OCI-LY7 (cell line): ENCODE data around the gene GAS2L2. TPM values are rescaled to one million over a fixed set of nuclear protein-coding genes. Genes with fewer than 3 reads are reported as not detected.

ENCODE experiments used
- Bru-seq: library from RNA; stranded (reverse); fragments of 400-500 nt; gene quantifications from one replicate; lab custom pipeline; 2021; lab: Mats Ljungman, UMichigan
- BruChase-seq, 2 experiments: library from RNA; stranded (reverse); fragments of 400-500 nt; gene quantifications; one replicate each; lab custom pipeline; 2021; lab: Mats Ljungman, UMichigan
- BruUV-seq: library from RNA; stranded (reverse); fragments of 400-500 nt; replicated peaks from 2 replicates; lab custom pipeline; 2021; lab: Mats Ljungman, UMichigan
- CTCF ChIA-PET: fragments of 300-600 bp; sonication (Branson Sonifier 250); formaldehyde crosslinking; loops from one replicate; lab custom pipeline; 2022; ENCODE audit warnings: antibody characterized with exemption; ENCODE audit not compliant: unreplicated experiment; lab: Charles Lee
- POLR2A ChIA-PET: fragments of 300-600 bp; sonication (Branson Sonifier 250); formaldehyde crosslinking; loops from one replicate; lab custom pipeline; 2022; ENCODE audit warnings: antibody characterized with exemption; lab: Charles Lee
- DNase-seq: peaks from one replicate; pipeline ENCODE4 v3.0.0-alpha.2; 2015; ENCODE audit warnings: low spot score
- H2AFZ ChIP-seq: fragments of 200-600 bp; sonication (generic), shearing (Covaris generic); 2 replicates; pipeline ENCODE4 v1.6.1; 2014; ENCODE audit warnings: mild to moderate bottlenecking, antibody characterized with exemption, low read length, moderate library complexity
- H3K27ac ChIP-seq: fragments of 200-600 bp; sonication (generic); 2 replicates; pipeline ENCODE4 v1.5.1; 2014; ENCODE audit warnings: mixed run types, low read depth, mild to moderate bottlenecking, moderate library complexity, low read length, inconsistent platforms; ENCODE audit not compliant: poor library complexity, severe bottlenecking
- H3K36me3 ChIP-seq: fragments of 200-600 bp; sonication (generic); 2 replicates; pipeline ENCODE4 v1.6.1; 2014; ENCODE audit warnings: mild to moderate bottlenecking, antibody characterized with exemption, low read length, moderate library complexity, mixed read lengths; ENCODE audit not compliant: insufficient read depth
- H3K4me1 ChIP-seq: fragments of 200-600 bp; sonication (generic); 2 replicates; pipeline ENCODE4 v1.5.1; 2014; ENCODE audit warnings: mild to moderate bottlenecking, low read length; ENCODE audit not compliant: insufficient read depth, poor library complexity, severe bottlenecking
- H3K4me2 ChIP-seq: fragments of 200-600 bp; sonication (generic); 2 replicates; pipeline ENCODE4 v1.6.1; 2014; ENCODE audit warnings: mild to moderate bottlenecking, low read length
- H3K4me3 ChIP-seq: fragments of 200-600 bp; sonication (generic); 2 replicates; pipeline ENCODE4 v1.5.1; 2014; ENCODE audit warnings: mild to moderate bottlenecking, low read depth, low read length; ENCODE audit not compliant: poor library complexity, severe bottlenecking
- H3K79me2 ChIP-seq: fragments of 200-600 bp; sonication (generic); 2 replicates; pipeline ENCODE4 v1.6.1; 2016; ENCODE audit warnings: low read depth, mild to moderate bottlenecking, low read length, moderate library complexity, mixed read lengths; ENCODE audit not compliant: insufficient read depth
- H3K9me2 ChIP-seq: fragments of 200-600 bp; sonication (generic); 2 replicates; pipeline ENCODE4 v1.6.1; 2016; ENCODE audit warnings: mild to moderate bottlenecking, low read length, mixed read lengths; ENCODE audit not compliant: insufficient read depth
- H3K9me3 ChIP-seq: fragments of 200-600 bp; sonication (generic); 2 replicates; pipeline ENCODE4 v1.6.1; 2014; ENCODE audit warnings: mild to moderate bottlenecking, mixed run types, low read length, mixed read lengths
- H4K20me1 ChIP-seq: fragments of 200-600 bp; sonication (generic); 2 replicates; pipeline ENCODE4 v1.6.1; 2014; ENCODE audit warnings: mild to moderate bottlenecking, antibody characterized with exemption, low read length, moderate library complexity, mixed read lengths; ENCODE audit not compliant: insufficient read depth
- EZH2phosphoT487 ChIP-seq: fragments of 200-600 bp; sonication (generic); IDR thresholded peaks from 2 replicates; pipeline ENCODE4 v1.6.1; 2018; ENCODE audit warnings: low read depth, borderline replicate concordance, mild to moderate bottlenecking, mixed run types, antibody characterized with exemption, low read length, moderate library complexity, mixed read lengths
- intact Hi-C: fragments of 100-400 bp; cut with micrococcal nuclease; formaldehyde crosslinking; loops from one replicate; pipeline ENCODE4 v1.10.0; 2022; ENCODE audit not compliant: unreplicated experiment
- long read RNA-seq: library from polyadenylated mRNA; stranded (forward); transcript quantifications from one replicate; pipeline ENCODE4 v2.0.0, GENCODE V29; 2022
- total RNA-seq, 2 experiments: library from RNA; depleted of rRNA in 1 of 2; stranded (reverse); fragments of >200 nt in 1 of 2; shearing (Covaris generic) in 1 of 2; gene quantifications; 2 replicates each; pipeline ENCODE4 v1.2.3, GENCODE V29; 2014 to 2022
- TF ChIP-seq, protein P1 (sequence below): fragments of 200-600 bp; sonication (generic); conservative IDR thresholded peaks from 2 replicates; pipeline ENCODE4 v1.5.1; 2014; ENCODE audit warnings: mild to moderate bottlenecking, antibody characterized with exemption, low read length, moderate library complexity, mixed read lengths

GAS2L2 gene
- not detected in 2 replicates for total RNA-seq (2014; rRNA removed; shearing (Covaris generic))
- 0.21 TPM in 1 of 2 replicates, not detected in the other for total RNA-seq (2022)
- percentile 10 among the genes with signal in this experiment for Bru-seq, nascent RNA
- BruChase-seq, experiment 1, labeled RNA remaining after a 6-hour chase = percentile 13 among the genes with signal in this experiment
- BruChase-seq, experiment 2, labeled RNA remaining after a 2-hour chase = percentile 20 among the genes with signal in this experiment
- long read RNA-seq = 0 reads

DNA sequence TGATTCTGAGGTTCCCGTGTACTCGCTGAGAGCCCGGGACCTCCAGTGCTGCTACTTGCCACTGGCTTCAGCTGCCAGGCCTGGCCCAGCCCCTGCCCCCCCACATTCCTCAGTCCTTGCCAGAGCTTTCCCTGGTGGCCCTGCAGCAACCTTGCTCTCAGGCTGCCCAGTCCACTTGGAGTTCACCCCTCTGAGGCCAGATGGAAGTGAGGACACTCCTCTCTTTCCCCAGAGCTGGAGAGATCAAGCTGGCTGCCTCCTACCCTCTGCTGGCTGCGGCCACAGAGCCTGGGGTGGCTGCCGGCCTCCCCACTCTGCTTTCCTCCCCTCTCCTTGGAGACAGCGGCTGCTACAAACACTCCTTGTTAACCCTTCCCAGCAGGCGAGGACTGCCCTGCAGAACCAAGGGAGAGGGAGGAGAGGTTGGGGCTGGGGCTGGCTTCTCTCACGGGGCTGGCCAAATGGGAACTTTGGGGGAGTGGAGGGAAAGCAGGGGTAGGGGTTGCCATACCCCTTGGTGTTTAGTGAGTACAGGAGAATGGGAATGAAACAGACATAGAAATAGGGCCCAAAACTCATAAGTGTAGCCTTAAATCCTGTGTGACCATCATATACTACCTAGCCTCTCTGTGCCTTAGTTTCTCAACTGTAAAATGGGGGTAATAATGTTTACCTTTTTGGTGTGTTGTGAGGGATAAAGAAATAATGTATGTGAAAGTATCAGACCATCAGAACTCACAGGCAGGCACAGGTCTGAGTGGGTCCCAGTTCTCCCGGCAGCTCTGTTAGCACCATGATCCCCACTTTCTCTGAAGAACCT, at the start of gene GAS2L2:
Gene GAS2L2, minus strand, starts transcription at position 295 of the 820 bp plus-strand sequence. CDS start 389 bp downstream, outside the sequence.
- CTCF ChIA-PET = interaction anchor here (0.6 kb wide), 1 partner anchor 35 kb away, joined by 3 read pairs; no protein-coding TSS in a partner anchor
- TF ChIP-seq, protein P1, sequence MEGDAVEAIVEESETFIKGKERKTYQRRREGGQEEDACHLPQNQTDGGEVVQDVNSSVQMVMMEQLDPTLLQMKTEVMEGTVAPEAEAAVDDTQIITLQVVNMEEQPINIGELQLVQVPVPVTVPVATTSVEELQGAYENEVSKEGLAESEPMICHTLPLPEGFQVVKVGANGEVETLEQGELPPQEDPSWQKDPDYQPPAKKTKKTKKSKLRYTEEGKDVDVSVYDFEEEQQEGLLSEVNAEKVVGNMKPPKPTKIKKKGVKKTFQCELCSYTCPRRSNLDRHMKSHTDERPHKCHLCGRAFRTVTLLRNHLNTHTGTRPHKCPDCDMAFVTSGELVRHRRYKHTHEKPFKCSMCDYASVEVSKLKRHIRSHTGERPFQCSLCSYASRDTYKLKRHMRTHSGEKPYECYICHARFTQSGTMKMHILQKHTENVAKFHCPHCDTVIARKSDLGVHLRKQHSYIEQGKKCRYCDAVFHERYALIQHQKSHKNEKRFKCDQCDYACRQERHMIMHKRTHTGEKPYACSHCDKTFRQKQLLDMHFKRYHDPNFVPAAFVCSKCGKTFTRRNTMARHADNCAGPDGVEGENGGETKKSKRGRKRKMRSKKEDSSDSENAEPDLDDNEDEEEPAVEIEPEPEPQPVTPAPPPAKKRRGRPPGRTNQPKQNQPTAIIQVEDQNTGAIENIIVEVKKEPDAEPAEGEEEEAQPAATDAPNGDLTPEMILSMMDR = no peak
- TF ChIP-seq EZH2phosphoT487 = no peak
- no peaks in the 10 kb centered on the region for H3K9me3 ChIP-seq
- no peak within 1 kb of the TSS for H2AFZ ChIP-seq
- intact Hi-C loops = no loop called here
- POLR2A ChIA-PET = no interaction called here
- no peak for DNase-seq
- H3K36me3 ChIP-seq = no peaks in the 10 kb centered on the region
- H3K9me2 ChIP-seq = no peaks in the 10 kb centered on the region
- no peaks in the 10 kb centered on the region for H3K79me2 ChIP-seq
- no peaks in the 10 kb centered on the region for H3K4me1 ChIP-seq
- BruUV-seq = no TSS peak
- no peak within 1 kb of the TSS for H3K27ac ChIP-seq
- H3K4me3 ChIP-seq = no peak within 1 kb of the TSS
- no peak within 1 kb of the TSS for H3K4me2 ChIP-seq
- no peaks in the 10 kb centered on the region for H4K20me1 ChIP-seq

DNA sequence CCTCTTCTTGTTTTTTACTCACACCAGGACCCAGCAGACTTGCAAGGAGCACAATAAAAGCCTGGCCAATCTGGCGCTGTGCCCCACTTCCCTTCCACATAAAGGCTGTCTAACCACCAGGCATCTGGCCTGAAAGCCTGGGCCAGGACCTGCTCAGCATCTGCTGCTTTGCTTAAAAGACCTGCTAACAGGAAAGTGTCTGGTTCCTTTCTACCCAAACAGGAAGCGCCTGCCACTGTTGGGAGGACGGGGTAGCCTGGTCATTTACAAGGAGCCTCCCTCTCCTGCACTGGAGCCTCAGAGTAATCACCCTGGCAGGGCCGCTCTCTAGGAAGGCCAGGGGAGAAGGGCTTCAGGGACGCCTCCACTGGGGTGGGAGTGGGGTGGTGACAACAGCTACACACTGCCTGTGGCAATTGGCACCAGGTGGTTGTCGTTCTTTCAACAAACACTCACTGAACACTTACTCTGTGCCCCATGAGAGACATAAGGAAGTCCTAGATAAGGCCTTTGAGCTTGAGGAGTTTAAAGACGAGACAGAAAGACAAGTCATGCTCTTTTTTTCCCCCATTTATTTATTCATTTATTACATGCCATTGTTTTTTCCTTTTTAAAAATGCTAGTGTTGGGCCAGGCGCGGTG, 48.7 kb upstream of the GAS2L2 start:
- ChIA-PET CTCF (no interaction called here), POLR2A (no interaction called here)
- no peak for TF ChIP-seq EZH2phosphoT487
- TF ChIP-seq, protein P1 = no peak
- H3K9me3 ChIP-seq = no peaks in the 10 kb centered on the region
- H2AFZ ChIP-seq = peak overlapping the region; percentile 85
- peak; percentile 67 for DNase-seq
- H3K36me3 ChIP-seq = no peaks in the 10 kb centered on the region
- no peak overlapping the region for H3K4me3 ChIP-seq
- peak overlapping the region; percentile 45 for H3K4me2 ChIP-seq
- intact Hi-C loops = no loop called here
- H3K79me2 ChIP-seq = no peaks in the 10 kb centered on the region
- no TSS peak for BruUV-seq
- peak overlapping the region; percentile 32 for H3K27ac ChIP-seq
- peaks cover 11% of the 10 kb centered on the region for H3K4me1 ChIP-seq
- no peaks in the 10 kb centered on the region for H4K20me1 ChIP-seq
- no peaks in the 10 kb centered on the region for H3K9me2 ChIP-seq
